Stimulated activated CD4-positive, alpha-beta T cell treated with anti-CD3 and anti-CD28 coated beads, Interleukin-15, amount 100 ng/mL, for 24 hours (primary cell): Measurements from ENCODE around the gene BHLHA9.

Source experiments
- DNase-seq: peaks from one replicate; pipeline ENCODE4 v3.0.0-alpha.2; 2020

Gene BHLHA9

GRCh38 chr17:1270210-1271029, at the start of gene BHLHA9:
Gene BHLHA9, plus strand, starts transcription at chr17:1270444. Its CDS starts 120 bp downstream, at chr17:1270564.
- no peak for DNase-seq

DNA sequence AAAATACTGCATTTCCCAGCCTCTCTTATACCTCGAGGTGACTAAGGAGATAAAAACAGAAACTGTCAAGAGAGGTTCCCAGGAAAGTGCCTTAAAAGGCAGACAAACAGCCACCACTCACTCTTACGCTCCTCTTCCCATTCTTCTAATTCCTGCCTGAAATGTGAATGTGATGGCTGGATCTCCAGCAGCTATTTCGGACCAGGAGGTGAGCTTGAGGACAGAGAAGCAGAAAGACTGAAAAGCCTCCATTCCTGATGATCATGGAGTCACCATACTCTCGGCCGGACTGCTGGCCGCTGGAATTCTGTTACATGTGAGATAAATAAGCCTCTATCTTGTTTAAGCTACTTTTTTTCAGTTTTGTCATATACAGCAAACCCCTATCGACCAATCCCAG, 49.0 kb upstream of the BHLHA9 start:
- no peak for DNase-seq

- DNase-seq: no peak
Observed at GRCh38 chr17:1222321-1222720, 47.9 kb upstream of the BHLHA9 start.

DNA sequence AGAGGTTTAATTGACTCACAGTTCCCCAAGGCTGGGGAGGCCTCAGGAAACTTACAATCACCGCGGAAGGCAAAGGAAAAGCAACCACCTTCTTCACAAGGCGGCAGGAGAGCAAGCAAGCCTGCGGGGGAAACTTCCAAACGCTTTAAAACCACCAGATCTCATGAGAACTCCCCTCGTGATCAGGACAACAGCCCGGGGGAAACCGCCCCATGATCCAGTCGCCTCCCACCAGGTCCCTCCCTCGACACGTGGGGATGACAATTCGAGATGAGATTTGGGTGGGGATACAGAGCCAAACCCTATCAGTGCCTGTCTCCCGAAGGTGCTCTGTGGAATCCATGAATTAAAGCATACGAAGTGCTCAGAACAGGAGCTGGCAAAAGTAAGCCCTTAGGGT, 46.6 kb upstream of the BHLHA9 start:
- no peak for DNase-seq

DNA sequence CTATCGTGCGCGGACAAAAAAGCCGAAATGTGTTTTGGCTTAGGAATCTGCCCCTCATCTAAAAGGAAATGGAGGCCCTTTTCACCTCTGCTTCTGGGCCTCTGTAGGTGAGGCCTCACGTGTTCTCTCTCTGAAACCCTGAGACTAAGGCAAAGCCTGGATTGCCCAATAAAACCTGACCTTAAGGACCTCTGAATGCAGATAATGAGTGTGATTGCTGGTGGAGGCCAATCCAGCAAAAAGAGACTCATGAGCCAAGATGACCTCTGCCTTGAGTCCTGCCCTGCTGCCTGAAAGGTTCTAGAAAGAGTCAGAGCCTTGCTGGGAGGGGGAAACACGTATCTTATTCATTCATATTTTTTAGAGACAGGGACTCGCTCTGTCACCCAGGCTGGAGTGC, 45.9 kb upstream of the BHLHA9 start:
- no peak for DNase-seq

DNA sequence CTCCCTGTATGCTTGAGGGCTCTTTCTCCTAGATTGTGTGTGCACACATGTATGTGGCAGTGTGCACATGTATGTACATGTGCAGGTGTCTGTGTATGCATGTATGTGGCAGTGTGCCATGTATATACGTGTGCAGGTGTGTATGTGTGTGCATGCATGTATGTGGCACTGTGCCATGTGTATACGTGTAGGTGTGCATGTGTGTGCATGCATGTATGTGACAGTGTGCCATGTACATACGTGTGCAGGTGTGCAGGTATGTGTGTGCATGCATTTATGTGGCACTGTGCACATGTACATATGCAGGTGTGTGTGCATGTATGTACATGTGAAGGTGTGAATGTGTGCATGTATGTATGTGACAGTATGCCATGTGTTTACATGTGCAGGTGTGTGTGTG, 43.9 kb upstream of the BHLHA9 start:
- DNase-seq: no peak

DNA sequence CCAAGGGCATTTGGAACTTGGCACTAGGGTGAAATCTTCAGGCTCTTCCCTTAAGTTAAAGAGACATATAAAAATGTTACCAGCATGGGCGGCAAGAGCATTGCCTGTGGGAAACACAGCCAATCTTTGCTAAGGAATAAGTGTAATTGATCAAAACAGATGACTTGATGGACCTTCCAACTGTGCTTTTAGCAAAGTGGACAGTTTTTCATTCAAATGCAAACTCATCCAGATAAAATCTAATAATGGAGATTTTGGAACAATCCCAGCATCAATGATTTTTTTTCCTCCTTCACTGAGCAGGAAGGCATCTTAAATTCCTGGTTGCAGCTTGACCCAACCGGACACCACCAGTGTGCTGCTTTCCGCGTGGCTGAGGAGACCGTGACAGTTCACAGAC, 42.9 kb upstream of the BHLHA9 start:
- no peak for DNase-seq

DNA sequence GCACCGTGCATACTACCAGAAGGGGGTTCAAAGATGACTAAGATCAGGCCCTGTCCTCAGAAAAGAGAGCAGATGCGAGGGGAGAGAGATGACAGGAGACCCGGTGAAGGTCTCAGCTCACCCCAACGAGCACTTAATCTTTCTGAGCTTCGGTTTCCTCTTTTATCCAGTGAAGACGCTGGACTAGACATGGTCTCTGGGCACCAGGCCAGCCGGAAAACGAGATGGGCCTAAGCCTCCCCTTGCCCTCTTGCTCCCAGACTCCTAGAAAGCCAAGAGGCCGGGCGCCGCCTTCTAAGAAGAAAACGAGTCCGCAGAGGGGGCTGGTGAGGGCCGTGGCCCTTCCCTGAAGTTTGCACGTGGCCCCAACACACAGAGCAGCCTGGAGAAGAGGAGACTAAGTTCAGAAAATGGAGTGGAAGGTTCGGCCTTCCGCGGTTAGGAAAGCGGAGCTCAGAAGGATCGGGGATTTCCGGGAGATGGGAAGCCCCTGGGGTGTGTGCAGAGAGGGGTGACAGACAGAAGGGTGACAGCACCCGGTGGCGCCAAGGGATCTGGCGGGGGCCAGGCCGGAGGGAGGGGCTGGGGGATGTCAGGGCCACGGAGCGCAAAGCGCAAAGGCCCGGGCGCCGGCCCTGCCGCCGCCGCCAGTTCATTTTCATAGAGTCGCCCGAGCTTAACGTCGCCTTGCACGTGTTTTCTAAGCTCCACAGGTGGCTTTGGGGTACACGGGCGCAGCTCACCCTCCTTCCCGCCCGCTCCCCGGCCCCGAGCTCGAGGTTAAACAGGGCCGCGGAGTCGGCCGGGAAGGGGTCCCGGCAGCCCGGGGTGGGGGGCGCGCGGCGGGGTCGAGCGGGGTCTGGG, 42.1 kb upstream of the BHLHA9 start:
- DNase-seq: peak; percentile 23

GRCh38 chr17:1228781-1229348, 41.4 kb upstream of the BHLHA9 start:
- no peak for DNase-seq

GRCh38 chr17:1229349-1229899, 40.8 kb upstream of the BHLHA9 start:
- peak; percentile 58 for DNase-seq

DNA sequence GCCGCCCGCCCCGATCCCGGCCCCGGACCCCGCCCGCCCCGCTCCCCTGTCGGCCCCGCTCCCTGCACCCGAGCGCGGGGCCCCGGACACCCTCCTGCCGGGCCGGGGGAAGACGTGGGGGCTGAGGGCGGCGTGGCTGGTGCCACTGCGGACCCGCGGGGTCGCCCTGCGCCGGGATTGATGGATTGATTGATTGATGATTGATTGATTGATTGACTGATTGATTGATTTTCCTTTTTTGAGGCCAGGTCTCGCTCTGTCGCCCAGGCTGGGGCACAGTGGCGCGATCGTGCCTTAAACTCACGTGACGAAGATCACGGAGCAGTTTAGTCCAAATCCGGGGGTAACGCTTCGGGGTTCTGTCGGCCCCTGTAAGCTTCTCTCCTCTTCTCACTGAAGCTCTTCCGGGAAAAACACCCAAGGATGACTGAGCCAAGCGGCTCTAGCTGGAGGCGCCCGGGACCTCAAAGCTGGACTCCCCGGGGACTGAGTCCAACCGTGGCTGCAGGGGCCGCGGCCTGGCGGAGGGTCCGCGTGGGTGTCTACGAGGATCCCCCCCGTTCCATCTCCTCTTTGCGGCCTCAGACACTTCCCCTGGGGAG, 40.2 kb upstream of the BHLHA9 start:
- no peak for DNase-seq

DNA sequence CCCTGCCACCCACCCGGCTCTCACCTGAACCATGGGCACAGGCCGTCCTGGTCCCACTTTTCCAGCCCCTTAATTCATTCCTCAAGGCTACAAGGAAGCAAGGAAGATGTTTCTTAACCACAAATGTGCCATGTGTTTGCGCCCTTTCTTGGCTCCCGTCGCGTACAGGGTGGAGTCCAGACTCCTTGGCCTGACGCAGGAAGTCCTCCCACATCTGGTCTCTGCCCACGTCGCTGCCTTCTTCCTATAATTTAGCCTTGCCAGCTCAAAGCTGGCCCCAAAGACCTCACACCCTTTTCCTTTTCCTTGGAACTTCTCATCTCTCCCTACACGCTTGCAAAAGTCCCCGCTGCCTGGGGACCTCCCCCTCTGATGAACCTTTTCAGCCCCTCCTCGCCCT, 38.8 kb upstream of the BHLHA9 start:
- no peak for DNase-seq

DNA sequence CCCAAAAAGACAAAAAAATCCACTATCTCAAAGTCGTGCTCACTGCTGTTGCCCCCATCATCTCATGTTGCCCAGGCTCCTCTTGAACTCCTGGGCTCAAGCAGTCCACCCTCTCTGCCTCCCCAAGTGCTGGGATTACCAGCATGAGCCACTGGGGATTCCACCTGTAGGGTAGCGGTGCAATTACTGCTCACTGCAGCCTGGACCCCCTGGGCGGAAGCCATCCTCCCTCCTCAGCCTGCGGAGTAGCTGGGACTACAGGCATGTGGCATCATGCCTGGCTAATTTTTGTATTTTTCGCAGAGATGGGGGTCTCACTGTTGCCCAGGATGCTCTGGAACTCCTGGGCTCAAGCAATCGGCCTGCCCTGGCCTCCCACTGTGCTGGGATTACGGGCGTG, 37.9 kb upstream of the BHLHA9 start:
- DNase-seq: no peak

- DNase-seq: no peak
Observed at GRCh38 chr17:1232786-1233185, 37.5 kb upstream of the BHLHA9 start.

GRCh38 chr17:1234455-1234854, 35.8 kb upstream of the BHLHA9 start:
- DNase-seq: no peak

GRCh38 chr17:1237471-1237870, 32.8 kb upstream of the BHLHA9 start:
- DNase-seq: no peak

DNA sequence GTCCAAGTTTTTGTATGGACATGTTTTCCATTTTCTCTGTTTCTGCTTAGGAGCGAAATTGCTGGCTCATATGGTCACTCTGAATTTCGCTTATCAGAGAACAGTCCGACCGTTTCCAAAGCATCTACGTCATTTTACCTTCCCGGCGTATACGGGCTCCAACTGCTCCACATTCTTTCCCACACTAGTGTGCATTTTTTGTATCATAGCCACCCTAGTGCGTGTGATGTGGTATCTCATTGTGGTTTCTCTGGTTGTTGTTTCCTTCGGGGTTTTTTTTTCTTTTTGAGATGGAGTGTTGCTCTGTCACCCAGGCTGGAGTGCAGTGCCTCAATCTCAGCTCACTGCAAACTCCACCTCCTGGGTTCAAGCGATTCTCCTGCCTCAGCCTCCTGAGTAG, 31.0 kb upstream of the BHLHA9 start:
- no peak for DNase-seq

DNA sequence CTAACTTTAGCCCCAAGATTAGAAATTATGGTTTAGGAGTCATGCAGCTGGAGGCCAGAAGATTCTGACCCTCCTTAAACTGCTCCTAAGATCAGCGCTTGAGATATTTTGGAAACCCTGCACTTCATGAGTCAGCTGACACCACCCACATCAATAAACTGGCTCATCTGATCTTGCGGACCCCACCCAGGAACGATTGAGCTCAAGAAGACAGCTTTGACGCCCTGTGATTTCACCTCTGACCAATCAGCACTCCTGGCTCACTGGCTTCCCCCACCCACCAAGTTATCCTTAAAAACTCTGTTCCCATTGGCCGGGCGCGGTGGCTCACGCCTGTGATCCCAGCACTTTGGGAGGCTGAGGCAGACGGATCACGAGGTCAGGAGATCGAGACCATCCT, 29.8 kb upstream of the BHLHA9 start:
- DNase-seq: peak; percentile 16

GRCh38 chr17:1241929-1242328, 28.3 kb upstream of the BHLHA9 start:
- DNase-seq: no peak

- no peak for DNase-seq
Observed at GRCh38 chr17:1244606-1245012, 25.6 kb upstream of the BHLHA9 start.

DNA sequence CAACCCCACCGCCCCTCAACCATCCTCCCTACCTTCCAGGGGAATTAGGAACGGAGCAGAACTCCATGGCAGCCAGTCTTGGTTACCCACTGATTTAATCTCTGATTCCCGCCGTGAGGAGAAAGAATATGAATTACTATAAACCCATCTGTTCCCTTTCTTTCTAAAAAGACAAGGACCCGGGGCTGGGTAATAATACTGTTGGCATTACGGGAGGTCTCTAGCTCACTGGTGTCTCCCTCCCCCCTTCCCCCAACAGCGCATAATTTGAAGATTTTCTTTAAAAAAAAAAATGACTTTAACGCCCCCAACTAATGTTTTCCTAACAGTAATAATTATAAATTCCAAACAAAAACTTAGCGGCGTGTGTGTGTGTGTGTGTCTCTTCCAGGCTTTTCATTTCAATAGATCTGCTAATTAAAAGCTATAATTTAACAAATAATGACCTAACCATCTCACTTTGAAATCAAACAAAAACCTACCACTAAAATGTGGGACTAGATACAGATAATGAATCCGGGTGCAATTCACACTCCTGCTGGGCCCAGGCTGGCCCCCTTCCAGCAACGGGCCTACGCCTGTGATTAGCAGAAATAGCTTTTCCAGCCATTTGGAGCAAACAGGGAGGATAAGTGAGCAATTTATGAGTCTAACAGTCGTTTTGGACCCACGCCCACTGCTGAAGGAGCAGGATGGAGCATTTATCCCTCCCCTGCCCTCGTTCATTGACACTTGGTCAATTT, 18.2 kb upstream of the BHLHA9 start:
- DNase-seq: no peak

- DNase-seq: no peak
Observed at GRCh38 chr17:1255041-1255440, 15.2 kb upstream of the BHLHA9 start.
